GM23248 (cell line): ENCODE results near the gene LRRC75A.

ENCODE experiments used
- EZH2 ChIP-seq: fragments of 200-600 bp; sonication (generic); IDR thresholded peaks from 2 replicates; pipeline ENCODE4 v1.6.1; 2018; ENCODE audit warnings: antibody characterized with exemption, mild to moderate bottlenecking; ENCODE audit not compliant: insufficient read depth, poor library complexity, severe bottlenecking
- EZH2phosphoT487 ChIP-seq: fragments of 200-600 bp; sonication (generic); IDR thresholded peaks from 2 replicates; pipeline ENCODE4 v1.6.1; 2018; ENCODE audit warnings: antibody characterized with exemption, moderate library complexity, mild to moderate bottlenecking, low read depth; ENCODE audit not compliant: insufficient read depth

DNA sequence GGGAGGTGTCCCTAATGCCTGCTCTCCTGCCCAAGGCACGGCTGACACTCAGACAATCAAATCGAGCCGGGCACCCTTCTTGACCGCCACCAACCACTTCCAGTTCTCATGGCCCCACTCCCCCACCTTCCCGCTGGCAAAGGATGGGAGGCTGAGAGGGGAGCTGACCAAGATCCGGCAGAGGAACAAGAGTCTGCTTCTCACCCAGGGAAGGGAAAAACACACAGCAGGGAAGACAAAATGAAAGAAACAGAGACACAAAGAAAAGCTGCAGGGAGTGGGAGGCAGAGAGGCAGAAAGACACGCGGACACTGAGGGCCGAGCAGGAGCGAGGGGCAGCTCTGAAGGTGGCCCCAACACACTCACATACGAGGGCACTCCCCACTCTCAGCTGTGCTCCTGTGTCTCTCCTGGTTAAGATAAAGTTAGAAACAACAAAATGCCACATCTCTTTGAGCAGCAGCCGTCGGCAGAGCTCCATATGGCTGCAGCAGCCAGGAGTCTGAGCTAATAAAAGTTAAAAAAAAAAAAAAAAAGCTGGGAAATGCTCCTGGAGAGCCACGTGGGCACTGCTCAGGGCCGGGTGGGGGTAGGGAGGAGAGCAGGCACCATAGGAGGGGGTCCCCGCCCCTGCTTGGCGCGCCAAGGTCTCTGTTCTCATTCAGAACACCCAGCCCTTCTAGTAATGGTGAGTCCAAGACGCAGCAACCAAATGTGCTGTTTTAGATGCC is 7.4 kb downstream of the LRRC75A start:
- TF ChIP-seq EZH2 (no peak), EZH2phosphoT487 (no peak)
